ENCODE measurements around the gene HK3. TPM values are rescaled to one million over a fixed set of nuclear protein-coding genes. Genes with fewer than 3 reads are reported as not detected.

HK3 gene
- polyA plus RNA-seq, 2 of the 4 experiments (the other 2 are of a cell fraction), result 0.04 to 0.12 TPM

- no peak for TF ChIP-seq FOXS1 (CRISPR knock-in tag; IDR thresholded peaks at IDR 0.05)
- TF ChIP-seq MAZ (IDR thresholded peaks at IDR 0.05; ENCODE audit: borderline replicate concordance, low read depth, low read length), result no peak
Observed at GRCh38 chr5:176912115-176912514, 13.0 kb upstream of the HK3 start (continued).

- no peak for ATAC-seq
- FAIRE-seq, result no peak
- no peak overlapping the region for H3K4me2 ChIP-seq
- ChIA-PET CTCF (interaction anchor here (0.9 to 2.5 kb wide), 4 partner anchors 50 to 251 kb away, joined by 3 to 5 read pairs (median 4); no protein-coding TSS in a partner anchor), POLR2A (no interaction called here)
- H3K4me1 ChIP-seq, result peaks cover 20% of the 10 kb centered on the region
- TF ChIP-seq E2F6 (IDR thresholded peaks at IDR 0.05; ENCODE audit: borderline replicate concordance, low read depth) (no peak), REST (IDR thresholded peaks at IDR 0.05) (no peak), NFE2L2 (conservative IDR thresholded peaks at IDR 0.05; ENCODE audit: low read length) (no peak), BHLHE40 (IDR thresholded peaks at IDR 0.05; ENCODE audit: low read depth, low read length) (no peak), EP300 (IDR thresholded peaks at IDR 0.05) (no peak), HOXA7 (CRISPR knock-in tag; IDR thresholded peaks at IDR 0.05) (no peak), RFX5 (IDR thresholded peaks at IDR 0.05) (no peak), CBX8 (IDR thresholded peaks at IDR 0.05) (no peak), KDM1A (IDR thresholded peaks at IDR 0.05; ENCODE audit: low read depth) (no peak), RARB (CRISPR knock-in tag; IDR thresholded peaks at IDR 0.05) (no peak), CBX2 (IDR thresholded peaks at IDR 0.05; ENCODE audit: borderline replicate concordance, low read depth) (no peak), FOSB (CRISPR knock-in tag; IDR thresholded peaks at IDR 0.05) (no peak), RNF2 (IDR thresholded peaks at IDR 0.05; ENCODE audit: borderline replicate concordance, low read depth) (no peak), SREBF2 (IDR thresholded peaks at IDR 0.05) (no peak), HOXB5 (CRISPR knock-in tag; IDR thresholded peaks at IDR 0.05) (no peak), POLR2A (IDR thresholded peaks at IDR 0.05; ENCODE audit: low read length) (no peak), MAZ (IDR thresholded peaks at IDR 0.05; ENCODE audit: borderline replicate concordance, low read depth, low read length) (no peak)
- no peak overlapping the region for H3K27ac ChIP-seq
- DNase-seq (ENCODE audit: low read depth in 1 of 2, low spot score in 1 of 2), result no peak
- H3K4me3 ChIP-seq, result no peak overlapping the region
- H3K9me3 ChIP-seq, result no peaks in the 10 kb centered on the region
- 91% methylated on average over 5 of the region's 5 CpGs for WGBS (ENCODE audit: missing lambda C conversion rate)
Observed at GRCh38 chr5:176908675-176909368, 9.7 kb upstream of the HK3 start.

GRCh38 chr5:176906796-176907195, 7.7 kb upstream of the HK3 start:
- ChIA-PET POLR2A (no interaction called here), CTCF (interaction anchor here (2.5 kb wide), 1 partner anchor 246 kb away, joined by 5 read pairs; no protein-coding TSS in a partner anchor)
- H3K4me2 ChIP-seq, result no peak overlapping the region
- DNase-seq (ENCODE audit: low read depth in 1 of 2, low spot score in 1 of 2), result no peak
- H3K27ac ChIP-seq, result no peak overlapping the region
- TF ChIP-seq PHF8 (IDR thresholded peaks at IDR 0.05; ENCODE audit: borderline replicate concordance, low read depth) (no peak), ZFP36 (IDR thresholded peaks at IDR 0.05; ENCODE audit: borderline replicate concordance, partially characterized antibody) (no peak), RAD21 (conservative IDR thresholded peaks at IDR 0.05 in 1 of 2, IDR thresholded peaks at IDR 0.05 in 1 of 2) (no peak), RFX5 (IDR thresholded peaks at IDR 0.05) (no peak), RARB (CRISPR knock-in tag; IDR thresholded peaks at IDR 0.05) (no peak), CTCF (IDR thresholded peaks at IDR 0.05) (no peak), NFE2L2 (conservative IDR thresholded peaks at IDR 0.05; ENCODE audit: low read length) (no peak), ZSCAN20 (CRISPR knock-in tag; IDR thresholded peaks at IDR 0.05) (no peak), POLR2AphosphoS2 (conservative IDR thresholded peaks at IDR 0.05; ENCODE audit: low read length) (no peak), GATA3 (IDR thresholded peaks at IDR 0.05; ENCODE audit: borderline replicate concordance) (no peak)
- H3K4me3 ChIP-seq, result no peak overlapping the region
- peaks cover 38% of the 10 kb centered on the region for H3K4me1 ChIP-seq
- no peaks in the 10 kb centered on the region for H3K9me3 ChIP-seq
- WGBS (ENCODE audit: missing lambda C conversion rate), result 90% methylated on average over 3 of the region's 3 CpGs
- no peak for ATAC-seq
- no peak for FAIRE-seq
